Endodermal cell (in vitro differentiated cells): ENCODE results near the gene CELA3B. TPM values are rescaled to one million over a fixed set of nuclear protein-coding genes. Genes with fewer than 3 reads are reported as not detected.
A peak's percentile ranks its signal among the peaks of the same experiment; 100 is the strongest.

Source experiments
- DNase-seq: peaks from one replicate; pipeline ENCODE4 v3.0.0-alpha.2; 2017
- H3K27ac ChIP-seq: 2 replicates; pipeline ENCODE4 v1.5.1; 2013; ENCODE audit warnings: mild to moderate bottlenecking, low read depth, low read length, moderate library complexity
- H3K27me3 ChIP-seq: 2 replicates; pipeline ENCODE4 v1.6.1; 2013; ENCODE audit warnings: mild to moderate bottlenecking, low read length, moderate library complexity; ENCODE audit not compliant: insufficient read depth, control insufficient read depth, poor library complexity, severe bottlenecking
- H3K36me3 ChIP-seq: 2 replicates; pipeline ENCODE4 v1.7.0; 2013; ENCODE audit warnings: mild to moderate bottlenecking, low read length, moderate library complexity; ENCODE audit not compliant: control insufficient read depth, insufficient read depth
- H3K4me1 ChIP-seq: one replicate; pipeline ENCODE4 v1.7.0; 2013; ENCODE audit warnings: low read length; ENCODE audit not compliant: control insufficient read depth, insufficient read depth
- H3K4me3 ChIP-seq: 2 replicates; pipeline ENCODE4 v1.5.1; 2013; ENCODE audit warnings: mild to moderate bottlenecking, low read length, moderate library complexity
- H3K9ac ChIP-seq: 2 replicates; pipeline ENCODE4 v1.6.1; 2013; ENCODE audit warnings: mild to moderate bottlenecking, low read length, moderate library complexity; ENCODE audit not compliant: poor library complexity, severe bottlenecking; ENCODE audit errors: extremely low read depth
- H3K9me3 ChIP-seq: 2 replicates; pipeline ENCODE4 v1.6.1; 2013; ENCODE audit warnings: mild to moderate bottlenecking, low read length, moderate library complexity; ENCODE audit not compliant: control insufficient read depth
- H3K27ac Mint-ChIP-seq: 2 replicates; pipeline ENCODE4 v1.8.0; 2020; ENCODE audit warnings: mixed read lengths
- H3K27me3 Mint-ChIP-seq: 2 replicates; pipeline ENCODE4 v1.8.0; 2021; ENCODE audit warnings: mild to moderate bottlenecking, mixed read lengths; ENCODE audit not compliant: insufficient read depth
- H3K36me3 Mint-ChIP-seq: 2 replicates; pipeline ENCODE4 v1.8.0; 2020; ENCODE audit warnings: low read depth, mixed read lengths
- H3K4me1 Mint-ChIP-seq: 2 replicates; pipeline ENCODE4 v1.8.0; 2020; ENCODE audit warnings: mixed read lengths
- H3K4me3 Mint-ChIP-seq: 2 replicates; pipeline ENCODE4 v1.8.0; 2020; ENCODE audit warnings: mild to moderate bottlenecking, moderate library complexity, mixed read lengths
- H3K9me3 Mint-ChIP-seq: 2 replicates; pipeline ENCODE4 v1.8.0; 2020; ENCODE audit warnings: mild to moderate bottlenecking, mixed read lengths
- WGBS, 2 experiments: methylation state at CpG; one replicate each; pipeline versions ENCODE4 v1.1.5 to v1.1.7; 2013; ENCODE audit warnings: missing lambda C conversion rate in 2 of 2, mixed read lengths in 1 of 2; ENCODE audit not compliant: insufficient coverage in 1 of 2, insufficient read length in 1 of 2; 5-methylcytosine and 5-hydroxymethylcytosine counted together
- total RNA-seq, 2 donors: library from RNA; stranded (reverse); fragmentation: NEBNext Ultra II Directional in 1 of 2; extraction: Animal tissue kit (Norgen Biotek cat#: 25700) in 1 of 2; gene quantifications; 2 replicates in 1 of 2; 3 replicates in 1 of 2; pipeline ENCODE4 v1.2.1, GENCODE V29; 2021
- TF ChIP-seq, protein P1 (sequence below): fragments of 200-600 bp; sonication (generic); conservative IDR thresholded peaks from 2 replicates; pipeline ENCODE4 v1.5.0; 2021; ENCODE audit warnings: antibody characterized with exemption, mild to moderate bottlenecking

Gene CELA3B
- total RNA-seq, 2 donors from 2014 or later, result not detected

DNA sequence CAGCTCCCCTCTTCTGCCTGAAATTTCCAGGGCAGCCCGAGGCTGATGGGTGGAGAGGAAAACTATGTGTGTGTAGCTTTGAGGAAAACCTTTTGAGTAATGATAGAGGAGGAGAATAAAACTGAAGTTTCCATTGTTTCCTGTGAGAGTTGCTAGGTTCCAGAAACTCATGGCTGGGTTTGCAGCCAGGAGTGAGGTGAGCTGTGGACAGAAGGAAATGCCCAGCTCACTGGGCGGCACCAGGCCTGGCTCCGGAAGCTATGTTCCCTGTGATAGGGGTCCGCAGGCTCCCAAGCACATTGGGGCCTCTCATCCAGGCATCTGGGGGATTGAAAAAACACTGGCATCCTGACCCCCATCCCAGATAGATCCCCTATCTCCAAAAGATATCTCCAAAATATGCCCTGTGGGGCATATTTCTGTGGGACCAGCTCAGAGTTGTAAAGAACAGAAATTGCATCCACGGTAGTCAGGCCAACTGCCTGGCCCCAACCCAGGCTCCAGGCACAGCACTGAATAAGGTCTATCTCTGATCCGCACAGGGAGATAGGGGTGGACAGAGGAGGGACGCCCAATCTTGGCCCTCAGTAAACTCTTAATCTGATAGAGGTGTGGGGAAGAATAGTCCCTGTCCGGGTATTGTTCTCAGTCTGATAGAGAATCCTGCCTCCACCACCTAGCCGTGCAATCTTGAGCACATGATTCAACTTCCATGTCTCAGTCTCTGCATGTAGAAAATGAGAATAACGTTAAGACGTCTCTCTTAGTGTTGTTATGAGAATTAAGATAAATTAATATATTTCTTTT, 37.9 kb upstream of the CELA3B start:
- H3K4me1 ChIP-seq, result peaks cover 22% of the 10 kb centered on the region

DNA sequence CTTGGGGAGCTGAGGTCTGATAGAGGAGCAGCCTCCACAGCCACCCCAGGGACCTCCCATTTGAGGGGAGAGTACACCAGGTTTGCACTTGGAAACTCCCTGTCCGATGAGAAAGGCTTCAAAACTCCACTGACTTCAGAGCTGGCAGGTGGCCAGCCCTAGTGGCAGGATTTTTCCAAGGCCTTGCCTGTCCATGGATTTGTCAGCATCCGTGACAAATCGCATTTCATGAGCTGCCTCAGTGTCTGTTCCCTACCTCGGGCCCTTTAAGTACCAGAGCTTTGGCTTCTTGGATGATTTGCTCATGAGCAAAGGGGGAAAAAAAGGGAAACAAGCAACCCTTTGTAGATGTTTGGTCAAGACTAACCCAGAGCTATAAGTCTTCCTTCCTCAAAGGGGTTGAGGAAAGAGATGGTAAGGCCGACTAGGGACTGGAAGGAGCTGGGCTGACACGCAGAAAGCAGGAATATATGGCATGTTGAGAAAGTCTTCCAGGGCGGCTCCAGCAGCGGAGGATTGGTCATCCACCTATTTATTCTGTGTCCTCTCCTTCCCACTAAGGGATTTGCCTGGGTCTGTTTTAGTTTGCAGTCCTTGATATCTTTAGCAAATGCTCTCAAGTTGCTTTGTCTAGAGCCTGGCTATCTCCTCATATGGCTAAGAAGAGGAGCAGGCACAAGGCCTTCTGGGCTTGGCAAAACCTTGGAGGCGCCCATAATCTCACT, 37.0 kb upstream of the CELA3B start:
- no peaks in the 10 kb centered on the region for H3K36me3 Mint-ChIP-seq
- 74 to 88% methylated on average over 5 to 9 of the region's 9 CpGs for WGBS, 2 experiments
- no peak overlapping the region for H3K27ac Mint-ChIP-seq
- Histone ChIP-seq H3K27me3 (no peaks in the 10 kb centered on the region), H3K9ac (no peak overlapping the region), H3K4me3 (no peak overlapping the region), H3K27ac (no peak overlapping the region), H3K9me3 (no peaks in the 10 kb centered on the region), H3K36me3 (peaks cover 5% of the 10 kb centered on the region), H3K4me1 (peaks cover 22% of the 10 kb centered on the region)
- no peaks in the 10 kb centered on the region for H3K27me3 Mint-ChIP-seq
- no peak for DNase-seq
- H3K9me3 Mint-ChIP-seq, result no peaks in the 10 kb centered on the region
- H3K4me1 Mint-ChIP-seq, result peaks cover 55% of the 10 kb centered on the region
- TF ChIP-seq, protein P1, sequence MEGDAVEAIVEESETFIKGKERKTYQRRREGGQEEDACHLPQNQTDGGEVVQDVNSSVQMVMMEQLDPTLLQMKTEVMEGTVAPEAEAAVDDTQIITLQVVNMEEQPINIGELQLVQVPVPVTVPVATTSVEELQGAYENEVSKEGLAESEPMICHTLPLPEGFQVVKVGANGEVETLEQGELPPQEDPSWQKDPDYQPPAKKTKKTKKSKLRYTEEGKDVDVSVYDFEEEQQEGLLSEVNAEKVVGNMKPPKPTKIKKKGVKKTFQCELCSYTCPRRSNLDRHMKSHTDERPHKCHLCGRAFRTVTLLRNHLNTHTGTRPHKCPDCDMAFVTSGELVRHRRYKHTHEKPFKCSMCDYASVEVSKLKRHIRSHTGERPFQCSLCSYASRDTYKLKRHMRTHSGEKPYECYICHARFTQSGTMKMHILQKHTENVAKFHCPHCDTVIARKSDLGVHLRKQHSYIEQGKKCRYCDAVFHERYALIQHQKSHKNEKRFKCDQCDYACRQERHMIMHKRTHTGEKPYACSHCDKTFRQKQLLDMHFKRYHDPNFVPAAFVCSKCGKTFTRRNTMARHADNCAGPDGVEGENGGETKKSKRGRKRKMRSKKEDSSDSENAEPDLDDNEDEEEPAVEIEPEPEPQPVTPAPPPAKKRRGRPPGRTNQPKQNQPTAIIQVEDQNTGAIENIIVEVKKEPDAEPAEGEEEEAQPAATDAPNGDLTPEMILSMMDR, result peak; percentile 49
- H3K4me3 Mint-ChIP-seq, result no peak overlapping the region

More for the DNA sequence above, 37.9 kb upstream of the CELA3B start:
- WGBS, 2 experiments, result 85 to 88% methylated on average over 8 to 9 of the region's 11 CpGs
- H3K4me1 Mint-ChIP-seq, result peaks cover 51% of the 10 kb centered on the region
- Histone ChIP-seq H3K9me3 (no peaks in the 10 kb centered on the region), H3K9ac (no peak overlapping the region), H3K4me3 (no peak overlapping the region), H3K27me3 (no peaks in the 10 kb centered on the region), H3K36me3 (peaks cover 9% of the 10 kb centered on the region), H3K27ac (peak overlapping the region; percentile 10)
- TF ChIP-seq, protein P1, result no peak
- H3K9me3 Mint-ChIP-seq, result no peaks in the 10 kb centered on the region
- DNase-seq, result no peak
- H3K36me3 Mint-ChIP-seq, result peaks cover 3% of the 10 kb centered on the region
- no peak overlapping the region for H3K27ac Mint-ChIP-seq
- peak overlapping the region; percentile 65 for H3K4me3 Mint-ChIP-seq
- H3K27me3 Mint-ChIP-seq, result no peaks in the 10 kb centered on the region

DNA sequence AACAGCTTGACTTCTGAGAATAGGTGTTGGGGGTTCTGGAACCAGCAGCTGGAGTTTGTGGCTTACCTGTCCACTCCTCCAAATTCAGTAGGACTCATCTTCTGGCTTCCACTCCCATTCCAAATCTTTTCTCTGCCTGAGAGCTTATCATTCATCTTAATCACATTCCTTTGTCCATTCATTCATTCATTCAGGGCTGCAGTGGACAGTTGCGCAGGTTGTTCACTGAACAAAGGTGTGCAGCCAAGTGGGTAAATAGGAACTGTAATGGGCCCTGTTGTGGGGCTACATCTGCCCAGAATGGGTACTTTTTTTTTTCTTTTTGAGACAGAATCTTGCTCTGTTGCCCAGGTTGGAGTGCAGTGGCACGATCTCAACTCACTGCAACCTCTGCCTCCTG, 36.3 kb upstream of the CELA3B start:
- H3K9me3 Mint-ChIP-seq, result no peaks in the 10 kb centered on the region
- Histone ChIP-seq H3K27me3 (no peaks in the 10 kb centered on the region), H3K9me3 (no peaks in the 10 kb centered on the region), H3K36me3 (peaks cover 1% of the 10 kb centered on the region), H3K9ac (no peak overlapping the region), H3K27ac (no peak overlapping the region), H3K4me3 (no peak overlapping the region), H3K4me1 (peaks cover 22% of the 10 kb centered on the region)
- TF ChIP-seq, protein P1, result no peak
- H3K27me3 Mint-ChIP-seq, result no peaks in the 10 kb centered on the region
- H3K27ac Mint-ChIP-seq, result no peak overlapping the region
- peaks cover 52% of the 10 kb centered on the region for H3K4me1 Mint-ChIP-seq
- no peak overlapping the region for H3K4me3 Mint-ChIP-seq
- no peak for DNase-seq
- no peaks in the 10 kb centered on the region for H3K36me3 Mint-ChIP-seq
- WGBS, 2 experiments, result 100% methylated on average over 1 of the region's 2 CpGs
